Upper lobe of left lung (tissue), 6 donors: ENCODE data around the gene BCAS3. TPM values are rescaled to one million over a fixed set of nuclear protein-coding genes. Genes with fewer than 3 reads are reported as not detected.
A peak's percentile ranks its signal among the peaks of the same experiment; 100 is the strongest.

Source experiments
- ATAC-seq, 2 donors: fragments of 200-7000 bp; cut with Tn5 transposase; one replicate each; pipeline ENCODE4 v1.9.1; 2022; ENCODE audit warnings: mild to moderate bottlenecking in 2 of 2, moderate library complexity in 2 of 2; ENCODE audit not compliant: low FRiP score in 2 of 2
- DNase-seq, 2 donors: peaks; one replicate each; pipeline ENCODE4 v3.0.0-alpha.2; 2019 to 2020
- H3K27ac ChIP-seq, 4 donors: fragments of 200-600 bp; sonication (generic); one replicate each; pipeline ENCODE4 v1.5.1; 2016 to 2019
- H3K27me3 ChIP-seq, 4 donors: fragments of 200-600 bp; sonication (generic); one replicate each; pipeline ENCODE4 v1.5.1; 2017 to 2019
- H3K36me3 ChIP-seq, 4 donors: fragments of 200-600 bp; sonication (generic); one replicate each; pipeline ENCODE4 v1.5.1; 2016 to 2019
- H3K4me1 ChIP-seq, 4 donors: fragments of 200-600 bp; sonication (generic); one replicate each; pipeline ENCODE4 v1.5.1; 2018 to 2019
- H3K4me3 ChIP-seq, 4 donors: fragments of 200-600 bp; sonication (generic); one replicate each; pipeline ENCODE4 v1.5.1; 2017 to 2019; ENCODE audit warnings: mild to moderate bottlenecking in 2 of 4, moderate library complexity in 1 of 4
- H3K9me3 ChIP-seq, 4 donors: fragments of 200-600 bp; sonication (generic); one replicate each; pipeline ENCODE4 v1.5.1; 2018 to 2019
- CTCF ChIP-seq, 6 experiments: fragments of 450-650 bp in 4 of 6; fragments of 200-600 bp in 2 of 6; sonication (generic) in 2 of 6; IDR thresholded peaks; one replicate each; pipeline ENCODE4 v1.5.1; 2016 to 2019; ENCODE audit warnings: antibody characterized with exemption in 6 of 6
- EP300 ChIP-seq, 4 donors: sonication (generic); formaldehyde crosslinking; IDR thresholded peaks; one replicate each; pipeline ENCODE4 v1.5.1; 2017; ENCODE audit warnings: antibody characterized with exemption in 4 of 4, control low read depth in 2 of 4
- POLR2A ChIP-seq, 4 donors: fragments of 450-650 bp; IDR thresholded peaks; one replicate each; pipeline ENCODE4 v1.5.1; 2016 to 2017; ENCODE audit warnings: antibody characterized with exemption in 4 of 4, mild to moderate bottlenecking in 2 of 4
- POLR2AphosphoS5 ChIP-seq, 2 donors: sonication (generic); formaldehyde crosslinking; IDR thresholded peaks; one replicate each; pipeline ENCODE4 v1.5.1; 2017; ENCODE audit warnings: antibody characterized with exemption in 2 of 2
- WGBS, 2 donors: methylation state at CpG; one replicate each; pipeline ENCODE4 v1.1.5; 2017 to 2018; 5-methylcytosine and 5-hydroxymethylcytosine counted together
- total RNA-seq, 6 donors: library from RNA; depleted of rRNA in 4 of 6; stranded (reverse); fragments of >200 nt in 4 of 6; gene quantifications; one replicate each; pipeline versions ENCODE4 v1.1.0 to v1.2.1, GENCODE V29; 2016 to 2021
- donor health status: DM: no; HTN: no; CAD: no; lungs with moderate emphysema.
- donor health status: DM: no; HTN: yes; CAD: no; lungs with severe emphysema.

Gene BCAS3
- total RNA-seq, result 100 to 1,000 TPM in 1 of 6 donors, 10 to 100 TPM in 5; 20.1 to 111 (median 37.0) TPM

GRCh38 chr17:60677308-60678117 lies at the start of gene BCAS3:
TSS of gene BCAS3 (plus strand) at chr17:60677851.
- Histone ChIP-seq H3K4me1 (peaks cover 10 to 17% (median 13%) of the 10 kb centered on the region in 4 donors), H3K4me3 (peak within 1 kb of the TSS; percentile 61 to 98 (median 92)), H3K9me3 (no peaks in the 10 kb centered on the region), H3K27me3 (no peaks in the 10 kb centered on the region), H3K36me3 (peaks cover 0 to 5% (median 2%) of the 10 kb centered on the region in 4 donors), H3K27ac (peak within 1 kb of the TSS; percentile 76 to 91 (median 86))
- DNase-seq (peak; percentile 91 to 99), ATAC-seq (peak; percentile 99 to 100)
- 1% methylated on average over 27 to 48 of the region's 51 CpGs for whole genome bisulfite sequencing, 2 donors
- TF ChIP-seq POLR2AphosphoS5 (IDR thresholded peaks at IDR 0.05) (peak; percentile 79 to 97), POLR2A (IDR thresholded peaks at IDR 0.05) (peak in 3 of 4 donors; percentile 44 to 91 (median 87)), EP300 (IDR thresholded peaks at IDR 0.05) (peak in 1 of 4 donors; percentile 2), CTCF (IDR thresholded peaks at IDR 0.05) (peak in 1 of 6 experiments; percentile 16)

- no peak for ATAC-seq
- no peaks in the 10 kb centered on the region for H3K9me3 ChIP-seq
- H3K4me1 ChIP-seq, result peaks cover 0 to 8% (median 3%) of the 10 kb centered on the region in 4 donors
- peaks cover 3 to 31% (median 12%) of the 10 kb centered on the region in 4 donors for H3K36me3 ChIP-seq
- TF ChIP-seq CTCF (IDR thresholded peaks at IDR 0.05) (no peak), POLR2AphosphoS5 (IDR thresholded peaks at IDR 0.05) (no peak), EP300 (IDR thresholded peaks at IDR 0.05) (no peak), POLR2A (IDR thresholded peaks at IDR 0.05) (no peak)
- H3K27me3 ChIP-seq, result no peaks in the 10 kb centered on the region
- WGBS, 2 donors, result 91 to 93% methylated on average over 6 of the region's 6 CpGs
- H3K27ac ChIP-seq, result no peak overlapping the region
- no peak for DNase-seq
- H3K4me3 ChIP-seq, result no peak overlapping the region
These were observed 49.3 kb upstream of the BCAS3 start for GRCh38 chr17:60628252-60628889.

GRCh38 chr17:60629120-60629519 lies 48.5 kb upstream of the BCAS3 start:
- H3K27me3 ChIP-seq, result no peaks in the 10 kb centered on the region
- WGBS, 2 donors, result 87 to 93% methylated on average over 2 of the region's 2 CpGs
- H3K27ac ChIP-seq, result no peak overlapping the region
- H3K4me3 ChIP-seq, result no peak overlapping the region
- peaks cover 0 to 8% (median 3%) of the 10 kb centered on the region in 4 donors for H3K4me1 ChIP-seq
- H3K9me3 ChIP-seq, result no peaks in the 10 kb centered on the region
- ATAC-seq (no peak), DNase-seq (no peak)
- TF ChIP-seq POLR2AphosphoS5 (IDR thresholded peaks at IDR 0.05) (no peak), POLR2A (IDR thresholded peaks at IDR 0.05) (no peak), EP300 (IDR thresholded peaks at IDR 0.05) (no peak), CTCF (IDR thresholded peaks at IDR 0.05) (no peak)
- H3K36me3 ChIP-seq, result peaks cover 4 to 38% (median 12%) of the 10 kb centered on the region in 4 donors

GRCh38 chr17:60630352-60630751 lies 47.3 kb upstream of the BCAS3 start:
- H3K9me3 ChIP-seq, result no peaks in the 10 kb centered on the region
- H3K27me3 ChIP-seq, result no peaks in the 10 kb centered on the region
- H3K27ac ChIP-seq, result peak overlapping the region in 1 of 4 donors; percentile 3
- ATAC-seq, result no peak
- WGBS, 2 donors, result 69 to 83% methylated on average over 5 of the region's 5 CpGs
- peaks cover 0 to 40% (median 12%) of the 10 kb centered on the region in 4 donors for H3K36me3 ChIP-seq
- TF ChIP-seq EP300 (IDR thresholded peaks at IDR 0.05) (no peak), POLR2A (IDR thresholded peaks at IDR 0.05) (no peak)
- H3K4me3 ChIP-seq, result no peak overlapping the region
- H3K4me1 ChIP-seq, result peaks cover 0 to 8% (median 3%) of the 10 kb centered on the region in 4 donors
- no peak for DNase-seq

GRCh38 chr17:60631119-60631518 lies 46.5 kb upstream of the BCAS3 start:
- TF ChIP-seq POLR2A (IDR thresholded peaks at IDR 0.05) (no peak), CTCF (IDR thresholded peaks at IDR 0.05) (no peak), EP300 (IDR thresholded peaks at IDR 0.05) (no peak), POLR2AphosphoS5 (IDR thresholded peaks at IDR 0.05) (no peak)
- Histone ChIP-seq H3K27me3 (no peaks in the 10 kb centered on the region), H3K27ac (peak overlapping the region in 1 of 4 donors; percentile 3), H3K36me3 (peaks cover 8 to 43% (median 19%) of the 10 kb centered on the region in 4 donors), H3K9me3 (no peaks in the 10 kb centered on the region), H3K4me1 (peaks cover 0 to 8% (median 3%) of the 10 kb centered on the region in 4 donors), H3K4me3 (no peak overlapping the region)
- DNase-seq, result no peak
- WGBS, 2 donors, result 86 to 95% methylated on average over 6 of the region's 6 CpGs
- no peak for ATAC-seq
